NT2/D1 (cell line): ENCODE data around the gene PEPD.

Experiments
- SUZ12 ChIP-seq: IDR thresholded peaks from 2 replicates; pipeline ENCODE4 v1.6.1; 2011; ENCODE audit not compliant: insufficient read length, insufficient read depth; ENCODE audit errors: extremely low read depth
- YY1 ChIP-seq: IDR thresholded peaks from 2 replicates; pipeline ENCODE4 v1.6.1; 2011; ENCODE audit not compliant: insufficient read length, insufficient read depth

DNA sequence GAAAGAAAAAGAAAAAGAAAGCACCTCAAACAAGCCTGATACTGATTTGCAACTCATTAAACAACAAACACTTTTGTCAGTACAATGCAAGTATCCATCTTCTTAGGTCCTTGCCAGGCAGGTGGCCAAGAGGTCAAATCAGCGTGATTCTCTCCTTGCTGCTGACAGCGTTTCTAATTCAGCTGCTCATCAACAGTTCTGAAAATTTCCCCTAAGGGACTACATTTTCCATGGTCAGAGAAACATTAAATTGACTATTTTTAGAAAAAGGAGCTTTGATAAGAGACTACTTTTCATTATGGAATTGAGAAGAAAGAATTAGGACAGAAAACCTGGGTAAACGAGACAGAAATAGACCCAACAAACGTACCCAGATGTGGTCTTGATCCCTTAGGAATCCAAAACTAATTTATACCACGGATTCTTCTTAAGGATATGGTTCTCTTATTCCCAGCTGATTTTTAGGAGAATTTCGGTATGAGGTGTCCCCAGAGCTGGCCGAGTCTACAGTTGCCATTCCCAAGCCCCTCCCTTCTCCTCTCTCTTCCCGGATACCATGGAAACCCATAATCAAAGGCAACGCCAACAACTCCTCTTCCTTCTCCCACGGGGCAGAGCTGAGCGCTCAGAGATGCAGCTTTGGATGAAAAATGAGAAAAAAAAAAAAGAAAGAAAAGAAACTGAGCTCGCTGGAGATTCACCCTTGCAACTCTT, 177.6 kb downstream of the PEPD start:
- no peak for TF ChIP-seq YY1
- TF ChIP-seq SUZ12, result no peak
